Calu3 (cell line): Measurements from ENCODE around the gene SLC35F1. TPM values are rescaled to one million over a fixed set of nuclear protein-coding genes. Genes with fewer than 3 reads are reported as not detected.

Source experiments
- BruUV-seq: library from RNA; stranded (reverse); fragments of 400-500 nt; replicated peaks from 2 replicates; lab custom pipeline; 2021; lab: Mats Ljungman, UMichigan
- CTCF ChIA-PET: fragments of 300-600 bp; sonication (Branson Sonifier 250); formaldehyde crosslinking; loops from one replicate; lab custom pipeline; 2022; ENCODE audit warnings: antibody characterized with exemption; lab: Charles Lee
- DNase-seq: peaks from one replicate; pipeline ENCODE4 v3.0.0; 2022
- H3K27ac Mint-ChIP-seq: one replicate; pipeline ENCODE4 v1.8.0; 2022; ENCODE audit warnings: mixed read lengths; ENCODE audit not compliant: unreplicated experiment
- H3K27me3 Mint-ChIP-seq: one replicate; pipeline ENCODE4 v1.8.0; 2022; ENCODE audit warnings: mixed read lengths; ENCODE audit not compliant: unreplicated experiment
- H3K36me3 Mint-ChIP-seq: one replicate; pipeline ENCODE4 v1.8.0; 2022; ENCODE audit warnings: mild to moderate bottlenecking, moderate library complexity, mixed read lengths; ENCODE audit not compliant: insufficient read depth, unreplicated experiment
- H3K4me1 Mint-ChIP-seq: one replicate; pipeline ENCODE4 v1.8.0; 2022; ENCODE audit warnings: mild to moderate bottlenecking, low read depth, mixed read lengths; ENCODE audit not compliant: unreplicated experiment
- H3K4me3 Mint-ChIP-seq: one replicate; pipeline ENCODE4 v1.8.0; 2022; ENCODE audit warnings: mild to moderate bottlenecking, low read depth, moderate library complexity, mixed read lengths; ENCODE audit not compliant: unreplicated experiment
- H3K9me3 Mint-ChIP-seq: one replicate; pipeline ENCODE4 v1.8.0; 2022; ENCODE audit warnings: low read depth, mixed read lengths; ENCODE audit not compliant: unreplicated experiment
- intact Hi-C: fragments of 100-400 bp; cut with micrococcal nuclease; formaldehyde crosslinking; loops from one replicate; pipeline ENCODE4 v1.10.0; 2022; ENCODE audit not compliant: unreplicated experiment
- total RNA-seq: library from RNA; stranded (reverse); gene quantifications from 2 replicates; pipeline ENCODE4 v1.2.3, GENCODE V29; 2022
- TF ChIP-seq, protein P1 (sequence below): fragments of 200-600 bp; IDR thresholded peaks from one replicate; pipeline ENCODE4 v1.8.0; 2022; ENCODE audit warnings: antibody characterized with exemption; ENCODE audit not compliant: unreplicated experiment

SLC35F1 gene
- total RNA-seq, 1 experiment from 2014 or later: not detected

GRCh38 chr6:118296129-118296901 lies 389.3 kb downstream of the SLC35F1 start:
- no peaks in the 10 kb centered on the region for H3K9me3 Mint-ChIP-seq

GRCh38 chr6:118297821-118298220 lies 390.8 kb downstream of the SLC35F1 start:
- H3K4me3 Mint-ChIP-seq: no peak overlapping the region
- no peaks in the 10 kb centered on the region for H3K4me1 Mint-ChIP-seq

More at GRCh38 chr6:118296129-118296901, 389.3 kb downstream of the SLC35F1 start:
- Mint-ChIP-seq H3K36me3 (no peaks in the 10 kb centered on the region), H3K4me3 (no peak overlapping the region), H3K27me3 (no peaks in the 10 kb centered on the region), H3K27ac (no peak overlapping the region), H3K4me1 (no peaks in the 10 kb centered on the region)
- intact Hi-C loops: no loop called here
- DNase-seq: no peak
- BruUV-seq: no TSS peak
- TF ChIP-seq, protein P1, sequence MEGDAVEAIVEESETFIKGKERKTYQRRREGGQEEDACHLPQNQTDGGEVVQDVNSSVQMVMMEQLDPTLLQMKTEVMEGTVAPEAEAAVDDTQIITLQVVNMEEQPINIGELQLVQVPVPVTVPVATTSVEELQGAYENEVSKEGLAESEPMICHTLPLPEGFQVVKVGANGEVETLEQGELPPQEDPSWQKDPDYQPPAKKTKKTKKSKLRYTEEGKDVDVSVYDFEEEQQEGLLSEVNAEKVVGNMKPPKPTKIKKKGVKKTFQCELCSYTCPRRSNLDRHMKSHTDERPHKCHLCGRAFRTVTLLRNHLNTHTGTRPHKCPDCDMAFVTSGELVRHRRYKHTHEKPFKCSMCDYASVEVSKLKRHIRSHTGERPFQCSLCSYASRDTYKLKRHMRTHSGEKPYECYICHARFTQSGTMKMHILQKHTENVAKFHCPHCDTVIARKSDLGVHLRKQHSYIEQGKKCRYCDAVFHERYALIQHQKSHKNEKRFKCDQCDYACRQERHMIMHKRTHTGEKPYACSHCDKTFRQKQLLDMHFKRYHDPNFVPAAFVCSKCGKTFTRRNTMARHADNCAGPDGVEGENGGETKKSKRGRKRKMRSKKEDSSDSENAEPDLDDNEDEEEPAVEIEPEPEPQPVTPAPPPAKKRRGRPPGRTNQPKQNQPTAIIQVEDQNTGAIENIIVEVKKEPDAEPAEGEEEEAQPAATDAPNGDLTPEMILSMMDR: no peak
- CTCF ChIA-PET: no interaction called here

DNA sequence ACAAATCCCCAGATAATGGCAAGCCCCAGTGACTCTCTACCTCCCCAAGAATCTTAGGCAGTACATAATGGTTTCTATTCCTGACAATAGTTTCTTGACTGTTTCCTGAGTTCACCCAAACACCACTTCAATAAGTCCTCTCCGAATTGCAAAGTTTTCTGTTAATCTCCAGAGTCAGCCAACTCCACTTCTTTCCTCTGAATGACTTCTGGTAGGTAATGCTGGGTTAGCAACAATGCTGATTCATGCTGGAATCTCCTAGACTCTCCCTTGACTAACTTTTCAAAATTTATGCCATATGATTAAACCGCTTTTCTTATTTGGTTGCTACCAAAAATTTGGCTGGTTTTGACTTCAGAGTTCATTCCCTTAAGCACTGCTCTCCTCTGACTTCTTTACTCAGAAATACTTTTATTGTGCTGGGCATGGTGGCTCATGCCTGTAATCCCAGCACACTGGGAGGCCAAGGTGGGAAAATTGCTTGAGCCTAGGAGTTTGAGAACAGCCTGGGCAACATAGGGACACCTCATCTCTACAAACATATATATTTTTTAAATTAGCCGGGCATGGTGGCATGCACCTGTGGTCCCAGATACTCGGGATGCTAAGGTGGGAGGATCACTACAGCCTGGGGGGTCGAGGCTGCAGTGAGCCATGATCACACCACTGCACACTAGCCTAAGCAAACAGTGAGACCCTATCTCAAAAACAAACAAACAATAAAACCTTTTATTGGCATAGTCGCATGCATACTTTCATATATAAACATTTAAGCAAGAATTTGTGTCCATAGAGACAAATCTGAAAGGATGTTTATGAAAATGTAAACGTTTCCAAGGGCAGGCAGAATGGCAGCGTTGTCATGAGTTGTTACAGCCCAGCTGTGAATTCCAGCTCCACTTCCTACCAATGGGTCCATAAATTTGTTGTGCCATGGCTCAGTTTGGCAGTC lies 391.7 kb downstream of the SLC35F1 start:
- intact Hi-C loops: no loop called here
- Mint-ChIP-seq H3K27ac (no peak overlapping the region), H3K9me3 (peaks cover 2% of the 10 kb centered on the region), H3K4me1 (no peaks in the 10 kb centered on the region), H3K27me3 (no peaks in the 10 kb centered on the region), H3K4me3 (no peak overlapping the region), H3K36me3 (no peaks in the 10 kb centered on the region)
- no peak for DNase-seq
- CTCF ChIA-PET: no interaction called here
- no TSS peak for BruUV-seq
- TF ChIP-seq, protein P1: no peak

More at GRCh38 chr6:118297821-118298220, 390.8 kb downstream of the SLC35F1 start:
- no TSS peak for BruUV-seq
- CTCF ChIA-PET: no interaction called here
- no peak for DNase-seq
- no peaks in the 10 kb centered on the region for H3K27me3 Mint-ChIP-seq
- H3K36me3 Mint-ChIP-seq: no peaks in the 10 kb centered on the region
- TF ChIP-seq, protein P1: no peak
- no peaks in the 10 kb centered on the region for H3K9me3 Mint-ChIP-seq
- intact Hi-C loops: no loop called here
- H3K27ac Mint-ChIP-seq: no peak overlapping the region

DNA sequence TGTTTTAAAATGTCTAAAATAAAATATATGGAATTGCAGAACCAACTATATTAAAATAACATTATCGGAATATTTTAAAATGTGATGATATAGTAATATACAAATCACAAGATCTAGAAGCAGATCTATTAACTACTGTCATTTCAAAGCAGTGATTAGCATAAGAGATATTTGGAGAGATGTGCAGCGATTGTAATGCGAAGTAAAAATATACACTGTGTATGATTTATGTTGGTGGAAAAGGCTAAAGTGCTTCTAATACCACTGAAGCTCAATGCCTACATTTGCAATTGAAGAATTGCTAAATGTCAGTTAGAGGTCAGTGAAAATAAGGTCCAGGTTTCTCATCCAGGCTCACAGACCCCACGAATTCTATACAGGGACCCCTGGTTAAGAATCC lies 392.4 kb downstream of the SLC35F1 start:
- DNase-seq: no peak
- H3K4me1 Mint-ChIP-seq: no peaks in the 10 kb centered on the region
- CTCF ChIA-PET: no interaction called here
- H3K36me3 Mint-ChIP-seq: no peaks in the 10 kb centered on the region
- BruUV-seq: no TSS peak
- H3K9me3 Mint-ChIP-seq: peaks cover 2% of the 10 kb centered on the region
- H3K4me3 Mint-ChIP-seq: no peak overlapping the region
- intact Hi-C loops: no loop called here
- H3K27me3 Mint-ChIP-seq: no peaks in the 10 kb centered on the region
- TF ChIP-seq, protein P1: no peak
- H3K27ac Mint-ChIP-seq: no peak overlapping the region
